HG03066 (cell line): ENCODE results near the gene PDLIM4.

ENCODE experiments used
- ATAC-seq: cut with Tn5 transposase; IDR thresholded peaks from one replicate; pipeline ENCODE4 v1.9.1; 2021; ENCODE audit warnings: low read depth; ENCODE audit not compliant: unreplicated experiment

The PDLIM4 gene

DNA sequence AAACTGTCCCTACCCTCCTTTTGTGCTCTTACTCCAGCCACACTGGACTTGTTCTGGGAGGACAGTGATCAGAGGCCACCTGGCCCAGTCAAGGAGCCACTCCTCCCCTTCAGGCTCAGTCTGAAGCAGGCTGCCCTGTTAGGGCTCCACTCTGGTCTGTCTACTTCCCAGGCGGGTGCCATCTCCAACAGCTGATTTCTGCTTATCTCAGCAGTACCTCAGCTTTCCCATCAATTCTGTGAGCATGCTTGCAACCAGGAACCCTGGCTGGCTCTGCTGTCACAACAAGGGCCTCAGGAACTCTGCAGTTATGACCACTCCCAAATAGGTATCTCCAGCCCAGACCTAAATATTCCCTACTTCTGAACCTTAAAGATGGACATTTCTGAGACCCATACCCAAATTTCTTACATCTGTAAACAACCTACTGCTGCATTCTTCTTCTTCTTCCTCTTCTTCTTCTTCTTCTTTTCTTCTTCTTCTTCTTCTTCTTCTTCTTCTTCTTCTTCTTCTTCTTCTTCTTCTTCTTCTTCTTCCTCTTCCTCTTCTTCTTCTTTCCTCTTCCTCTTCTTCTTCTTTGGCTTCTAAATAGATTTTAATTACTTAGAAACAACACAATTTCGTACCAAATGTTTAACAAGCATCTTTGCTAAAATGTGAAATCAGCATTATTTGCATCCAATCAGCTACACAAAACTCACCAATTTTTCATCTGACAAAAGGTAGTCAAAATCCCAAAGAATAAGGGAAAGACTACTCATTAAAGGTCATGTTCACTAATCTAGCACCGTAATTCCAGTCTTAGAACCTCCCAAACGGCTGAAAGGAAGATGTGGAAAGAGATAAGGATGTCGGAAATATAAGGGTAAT lies 23.1 kb downstream of the PDLIM4 start:
- ATAC-seq = no peak

DNA sequence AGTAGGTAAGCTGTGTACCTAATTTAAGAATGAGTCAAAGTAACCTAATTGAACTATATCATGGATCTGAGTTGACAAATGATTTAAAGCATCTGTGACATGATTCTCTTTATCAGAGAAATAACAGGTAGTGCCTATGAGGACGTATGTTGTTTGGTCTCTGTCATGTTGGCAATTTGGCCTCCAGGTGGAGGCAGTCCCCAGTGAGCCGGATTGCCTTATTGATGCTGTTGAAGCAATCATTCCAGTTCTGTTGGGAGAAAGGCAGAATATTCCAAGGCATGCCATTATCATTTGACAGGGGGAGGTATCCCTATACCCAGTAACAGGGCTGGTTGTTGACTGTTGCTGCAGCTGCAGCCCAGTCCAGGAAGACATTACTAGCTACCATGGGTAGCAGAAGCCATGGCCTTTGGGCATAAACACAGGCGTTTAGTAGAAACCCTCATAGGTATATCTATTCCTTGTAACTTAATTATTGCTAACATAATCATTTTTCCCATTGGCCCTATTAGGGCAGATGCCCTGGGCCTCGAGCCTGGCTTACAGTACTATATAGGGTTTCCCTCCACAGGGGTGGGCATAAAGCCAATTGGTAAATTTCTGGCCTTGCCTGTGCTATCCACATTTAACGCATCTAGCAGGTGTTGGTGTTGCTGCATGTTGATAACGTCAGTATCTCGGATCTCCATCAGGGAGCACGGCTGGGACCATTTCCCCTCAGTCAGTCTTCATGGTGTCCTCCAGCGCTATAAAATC lies 24.5 kb downstream of the PDLIM4 start:
- ATAC-seq = no peak

DNA sequence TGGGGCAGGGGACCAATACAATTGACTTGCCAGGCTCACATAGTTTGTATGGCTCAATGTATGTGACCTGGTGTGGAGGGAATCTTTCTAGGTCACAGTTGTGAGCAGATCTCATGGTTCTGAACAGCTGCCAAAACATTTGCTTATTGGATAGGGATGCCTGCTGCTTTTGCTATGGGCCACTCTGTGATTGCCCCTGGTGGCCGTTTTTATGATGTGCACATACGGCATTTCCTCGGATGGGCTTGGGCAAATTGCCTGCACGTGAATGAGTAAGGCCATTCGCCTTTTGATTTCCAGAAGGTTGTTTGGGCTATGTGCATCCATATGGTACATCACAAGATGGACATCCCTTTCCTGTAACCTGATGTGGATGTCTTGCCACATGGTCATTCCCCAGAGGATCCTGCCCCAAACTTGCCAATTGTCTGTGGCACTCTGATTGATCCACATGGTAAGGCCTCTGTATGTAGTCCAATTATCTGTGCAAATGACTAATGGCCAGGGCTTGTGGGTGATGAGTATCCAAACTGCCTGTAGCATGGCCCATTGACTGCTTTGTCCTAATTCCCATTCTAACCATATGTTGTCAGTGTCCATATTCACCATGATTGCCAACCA lies 26.0 kb downstream of the PDLIM4 start:
- ATAC-seq = no peak

DNA sequence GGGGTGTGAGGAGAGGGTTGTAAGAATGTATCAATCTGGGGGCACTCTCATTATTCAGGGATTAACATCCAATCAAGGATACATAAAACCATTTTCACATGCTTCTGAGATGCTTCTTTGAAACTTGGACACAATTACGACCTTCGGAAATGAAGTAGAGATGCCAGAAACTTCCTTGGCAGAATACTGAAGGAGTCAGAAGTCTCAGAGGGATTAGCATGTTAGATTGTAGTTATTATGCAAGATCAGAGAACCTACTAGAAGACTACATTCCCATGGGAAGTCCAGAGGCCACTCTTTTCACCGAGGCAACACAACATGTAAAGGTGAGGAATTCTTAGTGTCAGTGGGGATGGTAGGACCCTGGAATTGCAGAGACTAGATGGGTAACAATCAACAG lies 31.6 kb downstream of the PDLIM4 start:
- no peak for ATAC-seq

DNA sequence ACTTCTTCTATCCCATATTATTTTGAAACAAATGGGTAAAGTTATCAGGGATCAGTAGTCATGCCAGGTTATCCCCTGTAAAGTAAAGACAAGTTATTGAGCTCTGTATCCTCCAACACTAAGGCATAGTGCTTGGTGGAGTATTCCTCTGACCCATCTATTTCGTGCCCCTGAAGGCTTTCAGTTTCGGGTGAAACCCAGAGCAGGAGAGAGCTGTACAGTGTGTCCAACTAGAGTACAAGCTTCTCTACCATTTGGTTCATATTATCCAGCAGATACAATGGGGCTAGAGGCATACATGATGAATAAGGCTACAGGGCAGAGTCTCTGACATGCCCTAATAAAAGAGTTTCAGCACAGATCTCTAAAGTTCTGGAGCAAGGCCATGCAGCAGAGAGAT lies 33.5 kb downstream of the PDLIM4 start:
- no peak for ATAC-seq

GRCh38 chr5:132293066-132293991 lies 35.8 kb downstream of the PDLIM4 start:
- peak; percentile 37 for ATAC-seq

- peak; percentile 63 for ATAC-seq
These were observed 36.7 kb downstream of the PDLIM4 start, which contains the start of gene SLC22A4 for GRCh38 chr5:132293992-132294727. Gene SLC22A4 (plus strand): TSS chr5:132294394. CDS start chr5:132294617, 223 bp downstream.

- peak; percentile 23 for ATAC-seq
These were observed 37.4 kb downstream of the PDLIM4 start for GRCh38 chr5:132294728-132295504.

GRCh38 chr5:132295505-132296411 lies 38.3 kb downstream of the PDLIM4 start:
- ATAC-seq = no peak

DNA sequence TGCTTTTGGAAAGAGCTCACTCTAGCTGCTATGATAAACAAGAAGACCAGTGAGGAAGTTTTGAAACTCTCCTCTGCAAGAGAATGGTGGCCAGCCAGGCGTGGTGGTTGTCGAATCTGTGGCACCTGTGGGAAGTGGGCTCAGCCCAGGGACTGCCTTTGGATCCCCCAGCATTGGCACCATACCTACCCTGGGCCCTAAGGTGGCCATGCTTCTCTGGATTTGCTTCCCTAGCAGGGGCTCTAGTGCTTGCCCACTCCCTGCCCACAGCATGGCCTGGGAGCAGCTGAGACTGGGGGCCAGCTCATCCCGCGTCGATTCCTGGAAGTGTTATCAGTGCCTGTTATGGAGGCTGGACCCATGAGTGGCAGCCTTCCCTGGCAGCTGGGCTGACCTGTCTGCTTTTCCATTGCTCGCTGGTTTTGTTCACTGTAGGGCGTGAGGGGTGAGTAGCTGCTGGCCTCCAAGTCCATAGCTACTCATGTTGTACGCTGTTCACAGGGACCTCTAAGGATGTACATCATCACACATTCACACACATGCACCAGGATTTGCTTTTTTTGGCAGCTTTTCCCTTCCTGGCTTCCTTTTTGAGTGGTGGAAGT lies 39.0 kb downstream of the PDLIM4 start:
- no peak for ATAC-seq

GRCh38 chr5:132297211-132297940 lies 39.9 kb downstream of the PDLIM4 start:
- no peak for ATAC-seq

DNA sequence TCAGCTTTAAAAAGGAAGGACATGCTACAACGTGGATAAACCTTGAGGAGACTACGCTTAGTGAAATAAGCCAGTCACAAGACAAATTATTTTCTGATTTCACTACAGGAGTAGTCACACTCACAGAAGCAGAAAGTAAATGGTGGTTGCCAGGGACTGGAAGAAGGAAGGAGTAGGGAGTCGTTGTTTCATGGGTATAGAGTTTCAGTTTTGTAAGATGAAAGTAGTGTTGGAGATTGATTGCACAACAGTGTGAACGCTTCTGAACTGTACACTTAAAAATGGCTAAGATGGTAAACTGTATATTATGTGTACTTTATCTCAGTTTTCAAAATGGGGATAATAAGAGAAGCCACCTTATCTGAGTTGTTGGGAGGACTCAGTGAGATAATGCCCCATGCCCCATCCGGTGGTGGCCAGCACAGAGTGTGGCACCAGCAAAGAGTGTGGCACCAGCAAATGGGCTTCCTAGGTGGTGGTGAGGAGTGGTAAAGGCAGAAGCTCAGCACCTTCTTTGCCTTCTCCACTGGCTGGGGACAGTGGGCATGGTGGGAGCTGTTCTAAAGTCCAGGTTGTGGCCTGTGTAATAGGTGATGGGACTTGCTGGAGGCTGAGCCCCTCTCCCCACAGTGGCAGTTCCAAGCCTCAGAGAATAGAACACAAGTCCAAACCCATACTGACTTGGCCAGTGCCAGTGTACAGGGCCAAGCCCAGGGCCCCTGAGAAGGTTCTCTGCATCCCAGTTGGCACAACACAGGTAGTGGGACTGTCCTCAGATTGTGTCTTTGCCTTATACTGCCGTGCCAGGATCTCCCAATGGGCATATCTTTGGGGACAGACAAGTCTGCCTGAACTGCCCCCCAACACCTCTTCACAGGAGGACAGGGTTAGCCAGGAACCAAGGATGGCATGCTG lies 41.1 kb downstream of the PDLIM4 start:
- ATAC-seq = no peak

DNA sequence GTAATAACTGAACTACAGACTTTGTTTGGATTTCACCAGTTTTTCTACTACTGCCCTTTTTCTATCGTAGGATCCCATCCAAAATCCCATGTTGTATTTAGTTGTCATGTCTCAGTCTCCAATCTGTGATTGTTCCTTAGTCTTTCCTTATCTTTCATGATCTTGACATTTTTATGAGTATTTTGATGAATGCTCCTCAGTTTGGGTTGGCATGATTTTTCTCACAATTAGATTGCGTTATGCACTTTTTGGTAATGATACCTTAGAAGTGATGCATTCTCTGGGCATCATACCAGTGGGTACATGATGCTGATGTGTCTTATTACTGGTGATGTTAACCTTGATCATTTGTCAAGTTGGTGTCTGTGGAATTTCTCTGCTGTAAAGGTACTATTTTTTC lies 42.4 kb downstream of the PDLIM4 start:
- ATAC-seq = no peak

DNA sequence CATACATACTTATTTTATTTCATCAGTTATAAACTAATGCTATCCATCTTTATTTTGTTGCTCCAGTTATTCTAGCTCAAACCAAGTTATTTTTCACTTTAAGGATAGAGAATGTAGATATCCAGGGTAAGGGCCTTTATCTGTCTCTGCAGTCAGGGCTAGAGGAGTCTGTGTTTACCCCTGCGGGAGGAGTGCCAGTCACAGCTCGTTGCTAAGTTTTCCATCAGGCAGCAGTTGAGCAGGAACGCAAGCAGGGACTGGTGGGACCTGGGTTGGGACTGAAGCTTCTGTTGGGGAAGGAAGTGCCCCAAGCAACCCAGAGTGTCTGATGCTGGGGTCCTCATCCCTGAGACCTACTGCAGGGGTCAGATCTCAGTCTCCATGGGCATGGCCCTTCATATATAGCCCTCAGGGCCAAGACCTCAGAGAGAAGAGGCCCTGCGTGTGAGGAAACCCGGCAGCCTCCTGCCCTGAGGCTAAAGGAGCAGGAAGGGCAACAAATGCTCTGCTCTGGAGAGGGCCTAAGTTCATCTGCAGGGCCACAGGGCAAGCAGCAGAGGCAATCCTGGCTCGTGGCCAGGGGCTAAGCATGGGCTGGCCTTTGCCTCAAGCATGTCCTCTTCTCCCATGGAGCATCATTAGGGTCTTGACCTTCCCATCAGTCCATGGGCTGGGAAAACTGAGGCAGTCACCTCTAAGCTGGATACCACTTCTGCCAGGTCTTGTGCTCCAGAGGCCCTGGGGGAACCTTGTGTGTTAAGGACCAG lies 43.3 kb downstream of the PDLIM4 start:
- ATAC-seq = no peak
